ENCODE results near the gene ANXA6. TPM values are rescaled to one million over a fixed set of nuclear protein-coding genes. Genes with fewer than 3 reads are reported as not detected.

ANXA6 gene
- total and polyA plus RNA-seq, 10 of the 15 experiments (the other 5 are each of a cell fraction or from before 2014, with no cell fraction given) = 44.0 to 571 (median 465) TPM

GRCh38 chr5:151126199-151126645 is 31.4 kb downstream of the ANXA6 start:
- Histone ChIP-seq H3K4me1 (ENCODE audit: control insufficient read depth, insufficient read depth, low read length) (peaks cover 65% of the 10 kb centered on the region), H3K27me3 (replicated peaks in 1 of 2; ENCODE audit: control insufficient read depth in 2 of 2, insufficient read depth in 2 of 2, low read length in 1 of 2) (no peaks in the 10 kb centered on the region), H3K27ac (ENCODE audit: control insufficient read depth, insufficient read depth) (peak overlapping the region; percentile 75), H4K20me1 (ENCODE audit: control insufficient read depth, insufficient read depth) (no peaks in the 10 kb centered on the region), H2AFZ (ENCODE audit: control insufficient read depth, low read depth, low read length) (no peak overlapping the region), H3K9me3 (replicated peaks; ENCODE audit: control insufficient read depth, insufficient read depth, low read length) (no peaks in the 10 kb centered on the region), H3K4me3 (no peak overlapping the region), H3K36me3 (ENCODE audit: control insufficient read depth in 2 of 2, insufficient read depth in 2 of 2, low read length in 1 of 2) (peaks cover 59 to 65% of the 10 kb centered on the region in 2 experiments), H3K79me2 (ENCODE audit: control insufficient read depth, insufficient read depth, low read length) (peaks cover 33% of the 10 kb centered on the region), H3K4me2 (ENCODE audit: control insufficient read depth, insufficient read depth) (peak overlapping the region; percentile 53), H3K9ac (ENCODE audit: control insufficient read depth, insufficient read depth, low read length) (peak overlapping the region; percentile 42; the same call in 1 of the 2 replicates)
- ATAC-seq (peak; percentile 65), FAIRE-seq (peak; percentile 83), DNase-seq (ENCODE audit: low read depth, low spot score) (peak; percentile 66)
- ChIA-PET POLR2A (interaction anchor here (1.0 to 12.3 kb wide), 19 partner anchors 11 to 112 kb away, joined by 3 to 153 read pairs (median 7); partner anchors contain the start of genes ANXA6 and TNIP1), RAD21 (ENCODE audit: unreplicated experiment) (interaction anchor here (0.7 to 12.4 kb wide), 30 partner anchors 10 to 190 kb away, joined by 3 to 306 read pairs (median 12); partner anchors contain the start of genes ANXA6, CCDC69, GM2A and TNIP1), CTCF (interaction anchor here (0.6 to 26.4 kb wide), 42 partner anchors 11 to 425 kb away, joined by 3 to 1107 read pairs (median 6); partner anchors contain the start of genes ANXA6, GM2A, RBM22 and TNIP1), SMC1A (ENCODE audit: uncharacterized antibody, unreplicated experiment) (interaction anchor here (0.7 to 31.5 kb wide), 37 partner anchors 9 to 326 kb away, joined by 3 to 1132 read pairs (median 5); partner anchors contain the start of genes ANXA6 and CCDC69)
- under 1% methylated on average over 8 of the region's 9 CpGs for WGBS (ENCODE audit: insufficient coverage, insufficient replicate concordance, low lambda C conversion rate, missing lambda C conversion rate)
- BruUV-seq (replicated peaks) = no TSS peak
- in situ Hi-C loops (cut with MboI) (no loop called here), intact Hi-C loops (cut with micrococcal nuclease; ENCODE audit: unreplicated experiment) (loop anchor here (1.0 to 5.0 kb wide), 5 partner anchors 30 to 191 kb away; no protein-coding TSS in a partner anchor)
- TF ChIP-seq NFIC (IDR thresholded peaks at IDR 0.05; ENCODE audit: low read depth, low read length) (no peak), POU2F2 (IDR thresholded peaks at IDR 0.05; ENCODE audit: borderline replicate concordance, low read depth, low read length) (peak; percentile 69; the same call in 1 of the 3 replicates), GATAD2B (conservative IDR thresholded peaks at IDR 0.05; ENCODE audit: low read depth) (peak; percentile 81), MEF2B (IDR thresholded peaks at IDR 0.05; ENCODE audit: partially characterized antibody, poor library complexity, severe bottlenecking) (peak; percentile 45), RELA (IDR thresholded peaks at IDR 0.05; ENCODE audit: borderline replicate concordance, partially characterized antibody) (peak; percentile 34), CHD2 (IDR thresholded peaks at IDR 0.05; ENCODE audit: borderline replicate concordance, low read depth, low read length) (peak; percentile 61), NBN (IDR thresholded peaks at IDR 0.05) (peak; percentile 93), TCF12 (IDR thresholded peaks at IDR 0.05; ENCODE audit: low read depth, low read length) (0 out of 2 replicates have a peak, but pooled peaks have one; percentile 51), BHLHE40 (IDR thresholded peaks at IDR 0.05; ENCODE audit: borderline replicate concordance in 1 of 2, low read depth in 2 of 2, low read length in 1 of 2) (peak; percentile 75 to 88), RBBP5 (conservative IDR thresholded peaks at IDR 0.05) (no peak), EED (IDR thresholded peaks at IDR 0.05; ENCODE audit: low read depth) (peak; percentile 78), IKZF2 (IDR thresholded peaks at IDR 0.05) (peak; percentile 68 to 78; a peak in 3 of 4 replicates), ATF7 (IDR thresholded peaks at IDR 0.05; ENCODE audit: low read depth) (peak; percentile 52), CREM (IDR thresholded peaks at IDR 0.05; ENCODE audit: low read depth) (peak; percentile 67; the same call in 1 of the 2 replicates), NR2F1 (conservative IDR thresholded peaks at IDR 0.05) (peak; percentile 100), YBX1 (IDR thresholded peaks at IDR 0.05) (no peak), HDGF (IDR thresholded peaks at IDR 0.05) (peak; percentile 100), BCL11A (IDR thresholded peaks at IDR 0.05; ENCODE audit: low read depth, low read length) (peak; percentile 63; the same call in 1 of the 2 replicates), NRF1 (conservative IDR thresholded peaks at IDR 0.05; ENCODE audit: low read depth, low read length) (no peak)
- TF ChIP-seq, protein P1, sequence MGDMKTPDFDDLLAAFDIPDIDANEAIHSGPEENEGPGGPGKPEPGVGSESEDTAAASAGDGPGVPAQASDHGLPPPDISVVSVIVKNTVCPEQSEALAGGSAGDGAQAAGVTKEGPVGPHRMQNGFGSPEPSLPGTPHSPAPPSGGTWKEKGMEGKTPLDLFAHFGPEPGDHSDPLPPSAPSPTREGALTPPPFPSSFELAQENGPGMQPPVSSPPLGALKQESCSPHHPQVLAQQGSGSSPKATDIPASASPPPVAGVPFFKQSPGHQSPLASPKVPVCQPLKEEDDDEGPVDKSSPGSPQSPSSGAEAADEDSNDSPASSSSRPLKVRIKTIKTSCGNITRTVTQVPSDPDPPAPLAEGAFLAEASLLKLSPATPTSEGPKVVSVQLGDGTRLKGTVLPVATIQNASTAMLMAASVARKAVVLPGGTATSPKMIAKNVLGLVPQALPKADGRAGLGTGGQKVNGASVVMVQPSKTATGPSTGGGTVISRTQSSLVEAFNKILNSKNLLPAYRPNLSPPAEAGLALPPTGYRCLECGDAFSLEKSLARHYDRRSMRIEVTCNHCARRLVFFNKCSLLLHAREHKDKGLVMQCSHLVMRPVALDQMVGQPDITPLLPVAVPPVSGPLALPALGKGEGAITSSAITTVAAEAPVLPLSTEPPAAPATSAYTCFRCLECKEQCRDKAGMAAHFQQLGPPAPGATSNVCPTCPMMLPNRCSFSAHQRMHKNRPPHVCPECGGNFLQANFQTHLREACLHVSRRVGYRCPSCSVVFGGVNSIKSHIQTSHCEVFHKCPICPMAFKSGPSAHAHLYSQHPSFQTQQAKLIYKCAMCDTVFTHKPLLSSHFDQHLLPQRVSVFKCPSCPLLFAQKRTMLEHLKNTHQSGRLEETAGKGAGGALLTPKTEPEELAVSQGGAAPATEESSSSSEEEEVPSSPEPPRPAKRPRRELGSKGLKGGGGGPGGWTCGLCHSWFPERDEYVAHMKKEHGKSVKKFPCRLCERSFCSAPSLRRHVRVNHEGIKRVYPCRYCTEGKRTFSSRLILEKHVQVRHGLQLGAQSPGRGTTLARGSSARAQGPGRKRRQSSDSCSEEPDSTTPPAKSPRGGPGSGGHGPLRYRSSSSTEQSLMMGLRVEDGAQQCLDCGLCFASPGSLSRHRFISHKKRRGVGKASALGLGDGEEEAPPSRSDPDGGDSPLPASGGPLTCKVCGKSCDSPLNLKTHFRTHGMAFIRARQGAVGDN (IDR thresholded peaks at IDR 0.05) = peak; percentile 94
- TF ChIP-seq, protein P2, sequence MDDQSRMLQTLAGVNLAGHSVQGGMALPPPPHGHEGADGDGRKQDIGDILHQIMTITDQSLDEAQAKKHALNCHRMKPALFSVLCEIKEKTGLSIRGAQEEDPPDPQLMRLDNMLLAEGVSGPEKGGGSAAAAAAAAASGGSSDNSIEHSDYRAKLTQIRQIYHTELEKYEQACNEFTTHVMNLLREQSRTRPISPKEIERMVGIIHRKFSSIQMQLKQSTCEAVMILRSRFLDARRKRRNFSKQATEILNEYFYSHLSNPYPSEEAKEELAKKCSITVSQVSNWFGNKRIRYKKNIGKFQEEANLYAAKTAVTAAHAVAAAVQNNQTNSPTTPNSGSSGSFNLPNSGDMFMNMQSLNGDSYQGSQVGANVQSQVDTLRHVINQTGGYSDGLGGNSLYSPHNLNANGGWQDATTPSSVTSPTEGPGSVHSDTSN (IDR thresholded peaks at IDR 0.05; ENCODE audit: insufficient replicate concordance, low read depth, low read length) = no peak
